Right forelimb (tissue), 1 donor: ENCODE data around the gene ZCCHC2.

Experiments used
- DNase-seq: peaks from one replicate; pipeline ENCODE4 v3.0.0-alpha.2; 2018

ZCCHC2 gene

DNA sequence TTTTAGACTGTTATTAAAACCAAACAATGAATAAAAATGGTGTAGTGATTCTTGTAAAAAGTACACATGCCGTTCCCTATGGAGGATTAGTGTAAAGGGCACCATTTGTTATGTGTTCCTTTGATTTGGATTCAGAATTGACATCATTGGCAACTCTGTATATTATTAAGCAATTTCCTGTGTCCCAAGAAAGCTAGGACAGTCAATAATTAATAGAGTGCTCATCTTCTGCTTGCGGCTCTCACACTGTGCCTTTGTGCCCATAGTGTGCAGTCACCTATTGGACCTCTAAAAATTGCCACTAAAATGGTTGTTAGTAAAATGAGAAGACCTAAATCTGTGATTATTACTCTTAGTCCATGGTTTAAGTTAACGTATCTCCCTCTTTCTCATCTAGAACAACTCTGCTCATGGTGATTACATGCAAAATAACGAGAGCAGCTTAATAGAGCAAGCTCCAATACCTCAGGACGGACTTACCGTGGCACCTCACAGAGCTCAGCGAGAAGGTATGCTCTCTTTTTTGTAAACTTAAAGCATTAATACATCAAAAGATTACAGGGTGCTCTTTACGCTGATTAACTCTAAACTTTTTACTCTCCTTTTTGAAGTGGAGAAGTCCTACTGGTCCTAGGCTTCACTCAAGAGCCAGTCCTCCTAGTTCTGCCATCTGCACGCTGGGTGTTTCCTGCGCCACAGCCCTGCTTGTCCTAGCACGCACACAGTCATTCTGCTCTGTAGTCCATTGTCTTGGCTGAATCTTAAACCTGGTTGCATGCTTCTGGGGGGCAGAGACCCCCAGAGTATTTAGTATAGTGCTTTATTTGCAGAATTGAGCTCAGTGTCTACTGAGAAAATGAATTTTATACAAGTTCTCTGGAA, 16.7 kb downstream of the ZCCHC2 start:
- no peak for DNase-seq

DNA sequence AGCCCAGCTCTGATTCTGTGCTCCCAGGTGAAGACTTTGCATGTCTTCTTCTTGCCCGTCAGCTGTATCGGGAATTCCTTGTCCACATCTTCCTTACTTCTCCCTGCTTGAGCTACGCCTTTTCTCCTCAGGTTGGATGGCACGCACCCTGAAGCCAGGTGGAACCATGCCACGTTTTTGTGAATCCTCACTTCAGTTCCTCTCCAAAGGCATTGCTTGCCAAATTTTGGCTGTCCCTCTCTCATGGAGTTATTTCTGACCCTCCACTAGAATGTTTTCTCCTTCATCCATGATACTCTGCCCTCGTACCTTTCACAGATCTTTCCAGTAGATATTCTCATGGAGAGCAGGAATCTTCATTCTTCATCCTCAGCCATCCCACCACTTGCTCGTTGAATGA, 20.2 kb downstream of the ZCCHC2 start:
- DNase-seq, result no peak

DNA sequence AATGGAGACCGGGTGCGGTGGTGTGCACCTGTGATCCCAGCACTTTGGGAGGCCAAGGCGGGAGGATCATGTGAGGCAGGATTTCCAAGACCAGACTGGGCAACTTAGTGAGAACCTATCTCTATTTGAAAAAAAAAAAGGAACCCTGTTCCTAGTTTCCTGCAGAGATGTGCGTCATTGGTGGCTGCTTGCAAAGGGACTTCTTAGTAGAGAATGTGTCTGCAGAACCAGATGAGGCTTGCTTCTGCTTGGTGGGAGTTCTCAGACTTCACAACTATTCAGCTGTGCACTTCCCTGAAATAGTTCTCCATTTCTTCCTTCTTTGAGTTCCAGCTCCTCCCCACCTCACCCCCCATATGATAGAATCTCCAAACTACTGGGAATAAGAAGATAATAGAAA, 22.3 kb downstream of the ZCCHC2 start:
- no peak for DNase-seq

DNA sequence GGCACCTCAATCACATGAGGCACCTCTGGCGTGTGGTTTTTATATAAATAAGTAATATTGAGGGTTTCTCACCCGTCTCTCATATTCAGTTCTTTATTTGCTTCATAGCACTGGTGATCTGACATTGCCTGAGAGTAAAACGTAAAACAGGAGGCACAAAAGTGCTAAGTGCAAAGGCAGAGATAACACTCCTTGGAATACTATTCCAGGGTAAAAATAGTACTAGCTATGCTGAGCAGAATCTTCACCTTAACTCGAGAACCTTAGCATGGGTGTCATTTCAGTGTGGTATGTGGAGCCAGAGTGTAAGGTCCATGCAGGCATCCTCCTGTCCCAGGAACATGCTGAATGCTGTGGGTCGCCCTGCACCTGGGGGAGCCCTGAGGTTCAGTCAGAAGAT, 26.9 kb downstream of the ZCCHC2 start:
- DNase-seq, result no peak

DNA sequence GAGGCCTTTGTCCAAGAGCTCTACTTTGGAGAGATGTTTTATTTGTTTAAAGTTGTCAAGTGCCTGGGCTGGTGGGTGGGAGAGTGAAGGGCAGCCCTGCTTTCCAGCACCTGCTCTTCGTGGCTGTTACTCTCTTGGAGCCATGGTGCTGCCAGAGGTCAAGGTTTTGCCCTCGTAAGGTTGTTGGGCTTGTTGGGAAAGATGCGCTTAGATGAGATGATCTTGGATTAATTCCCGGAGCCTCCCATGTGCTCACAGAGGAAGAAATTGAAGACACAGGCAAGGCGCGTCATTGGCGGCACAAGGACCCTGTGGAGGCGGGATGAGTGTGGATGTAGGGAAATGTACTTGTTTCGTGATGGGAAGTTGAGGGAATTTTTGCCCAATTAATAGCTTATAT, 27.9 kb downstream of the ZCCHC2 start:
- no peak for DNase-seq

DNA sequence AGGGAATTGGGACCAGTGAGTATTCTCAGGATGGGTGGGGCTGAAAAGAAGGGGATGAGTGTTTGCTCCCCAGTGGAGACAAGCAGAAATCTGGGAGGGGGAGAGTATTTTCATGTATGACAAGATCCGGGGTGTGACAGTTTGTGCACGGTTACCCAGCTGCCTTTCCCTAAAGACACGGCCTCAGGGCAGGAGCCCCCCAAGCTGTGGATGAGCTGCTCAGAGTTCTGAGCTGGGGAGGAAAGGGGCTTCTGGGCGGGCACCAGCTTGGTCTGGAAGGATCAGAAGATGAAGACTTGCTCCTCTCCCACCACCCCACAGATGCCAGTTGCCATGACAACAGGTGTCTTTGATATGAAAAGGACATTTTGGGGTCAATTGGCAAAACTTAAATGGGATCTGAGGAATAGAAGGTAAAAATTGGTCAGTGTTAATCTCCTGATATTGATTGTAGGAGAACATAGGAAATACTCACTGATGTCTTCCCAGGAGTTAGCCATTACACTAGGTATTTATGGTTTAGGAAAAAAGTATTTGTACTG, 29.2 kb downstream of the ZCCHC2 start:
- no peak for DNase-seq

DNA sequence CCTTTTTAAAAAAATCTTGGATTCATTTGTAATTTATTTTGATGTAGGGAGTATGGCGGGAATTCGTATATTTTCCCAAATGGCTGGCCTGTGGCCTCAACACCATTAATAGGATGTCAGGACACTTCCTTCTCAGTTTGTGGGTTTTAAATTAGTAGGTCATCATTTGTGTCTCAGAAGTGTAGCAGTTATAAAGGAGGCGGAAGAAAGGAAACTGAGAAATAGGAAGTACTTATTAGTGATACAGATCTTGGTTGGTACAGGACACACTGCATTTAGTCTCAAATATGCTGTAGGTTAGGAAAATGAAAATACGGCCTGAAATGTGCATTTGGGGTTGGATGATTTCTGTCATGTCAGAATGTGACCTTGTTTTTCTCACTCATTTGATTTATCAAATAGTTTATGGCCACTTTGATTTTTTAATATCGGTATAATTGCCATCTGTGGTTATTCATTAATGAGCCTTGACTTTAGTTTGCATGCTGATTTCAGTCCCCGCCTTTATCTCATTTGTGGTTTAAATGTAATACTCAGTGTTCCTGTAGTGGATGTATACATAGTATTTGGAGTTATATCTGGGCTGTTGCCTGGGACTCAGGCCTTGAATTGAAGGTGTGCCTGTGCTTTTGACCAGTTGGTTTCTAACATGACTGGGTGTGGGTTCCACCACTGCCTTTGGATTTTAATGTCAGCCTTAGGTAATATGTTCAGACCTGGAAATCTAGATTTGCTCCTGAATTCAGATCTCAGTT, 31.4 kb downstream of the ZCCHC2 start:
- DNase-seq, result no peak

DNA sequence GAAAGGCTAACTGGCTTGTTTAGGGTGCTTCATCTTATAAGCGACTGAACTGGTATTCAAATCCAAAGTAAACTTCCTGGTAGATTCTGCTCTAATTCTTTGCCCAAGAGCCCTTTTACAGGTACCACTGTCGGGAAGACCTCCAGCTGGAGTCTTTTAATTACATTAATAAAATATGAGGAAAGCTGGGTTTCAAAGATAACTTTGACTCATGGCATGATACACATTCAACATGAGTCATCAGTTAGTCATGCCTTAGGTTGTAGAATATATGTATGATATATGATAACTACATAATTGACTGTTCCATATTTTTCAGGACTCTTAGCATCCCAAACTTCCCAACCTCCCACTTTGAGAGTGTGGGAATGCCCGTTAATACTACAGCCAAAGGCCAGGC, 32.3 kb downstream of the ZCCHC2 start:
- no peak for DNase-seq

DNA sequence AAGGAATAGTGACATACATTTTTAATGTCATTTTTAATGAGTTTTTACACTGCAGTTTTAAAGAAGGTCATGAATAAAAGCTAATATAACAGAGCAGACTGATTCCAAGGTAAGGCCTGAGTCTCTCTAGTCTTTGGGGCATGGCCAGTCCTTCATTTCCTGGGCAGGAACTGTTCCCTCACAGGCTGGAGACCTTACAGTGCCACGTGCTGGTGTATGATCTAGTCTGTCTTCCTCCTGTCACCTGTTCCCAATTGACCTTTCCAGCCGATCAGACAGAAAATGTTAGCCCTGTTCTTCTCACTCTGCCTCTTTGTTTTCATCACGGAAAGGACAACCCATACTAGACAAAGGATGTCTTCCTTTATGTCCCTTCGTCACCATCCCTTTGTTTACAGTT, 33.6 kb downstream of the ZCCHC2 start:
- no peak for DNase-seq

DNA sequence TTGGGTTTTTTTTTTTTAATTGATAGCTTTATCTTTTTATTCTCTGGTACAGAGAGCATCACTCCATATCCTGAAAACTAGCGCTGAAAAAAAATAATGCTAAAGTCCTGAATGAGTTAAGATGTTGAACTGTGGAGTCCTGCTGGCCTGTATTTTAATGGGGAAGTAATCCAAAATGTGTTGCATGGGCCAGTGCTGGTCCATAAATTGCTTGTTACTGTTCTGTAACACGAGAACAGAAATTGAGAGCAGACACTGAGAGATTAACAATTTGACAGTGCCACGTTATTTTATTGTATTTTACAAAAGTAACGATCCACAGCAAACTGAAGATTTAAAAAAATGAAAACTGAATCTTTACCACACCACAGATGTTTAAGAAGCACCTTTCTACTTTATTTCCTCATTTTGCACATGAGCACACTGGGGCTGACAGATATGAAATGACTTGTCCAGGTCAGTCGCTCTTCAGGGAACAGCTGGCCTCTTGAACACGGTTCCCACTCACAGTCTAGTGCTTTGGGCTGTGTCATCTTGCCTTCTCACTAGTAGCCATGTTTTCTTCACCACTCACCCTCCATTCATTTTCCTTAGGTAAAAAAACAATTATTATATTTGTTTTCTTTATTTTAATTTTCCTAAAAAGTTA, 35.3 kb downstream of the ZCCHC2 start:
- DNase-seq, result no peak

DNA sequence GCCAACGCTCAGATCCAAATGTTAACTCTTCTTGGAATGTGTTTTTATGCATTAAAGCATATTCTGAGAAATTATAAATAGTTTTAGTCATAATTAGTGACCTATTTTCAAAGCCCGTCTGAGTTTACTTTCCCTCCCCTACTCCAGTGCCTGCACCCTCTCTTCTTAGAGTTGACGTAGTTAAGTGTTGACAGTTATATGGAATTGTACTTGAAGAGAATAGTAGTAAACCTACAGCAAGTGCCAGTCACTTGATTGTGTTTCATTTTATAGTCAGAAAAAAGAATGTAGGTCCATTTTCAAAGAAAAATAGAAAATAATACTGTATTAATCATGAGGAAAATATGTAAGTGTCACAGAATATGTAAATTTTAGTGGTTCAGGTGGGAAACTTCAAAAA, 41.2 kb downstream of the ZCCHC2 start:
- no peak for DNase-seq

DNA sequence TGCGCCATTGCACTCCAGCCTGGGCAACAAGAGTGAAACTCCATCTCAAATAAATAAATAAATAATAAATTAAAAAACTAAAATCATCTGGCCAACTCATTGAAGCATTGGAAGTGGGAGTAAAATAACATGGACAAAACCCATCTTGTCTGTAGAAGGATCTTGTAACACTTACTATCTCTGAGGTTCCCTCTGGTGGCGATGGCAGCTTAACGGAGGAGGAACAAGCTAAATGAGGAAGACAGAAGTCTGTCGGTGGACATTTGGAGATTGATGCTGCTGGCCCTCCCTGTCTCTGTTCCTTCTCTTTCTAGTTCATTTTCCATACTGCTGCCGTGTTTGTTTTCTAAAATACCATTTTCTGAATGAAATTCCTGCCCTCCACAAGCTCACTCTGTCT, 43.4 kb downstream of the ZCCHC2 start:
- no peak for DNase-seq

DNA sequence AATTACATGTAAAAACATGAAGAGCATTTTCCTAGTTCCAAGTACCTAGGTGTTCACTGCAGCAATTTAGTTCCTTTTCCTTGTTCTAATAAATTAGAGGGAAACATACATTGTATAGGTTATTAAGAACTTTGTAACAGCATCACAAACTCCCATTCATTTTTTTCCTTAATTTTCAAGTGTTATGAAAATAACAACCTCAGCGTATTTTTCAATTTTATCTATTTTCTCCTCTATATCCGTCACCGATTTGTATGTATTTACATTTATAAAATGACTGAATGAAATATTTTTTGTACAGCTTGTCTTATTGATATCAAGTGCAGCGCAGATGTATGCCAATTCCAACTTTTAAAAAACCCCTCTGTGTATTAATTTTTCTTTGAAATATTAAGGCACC, 44.0 kb downstream of the ZCCHC2 start:
- no peak for DNase-seq

DNA sequence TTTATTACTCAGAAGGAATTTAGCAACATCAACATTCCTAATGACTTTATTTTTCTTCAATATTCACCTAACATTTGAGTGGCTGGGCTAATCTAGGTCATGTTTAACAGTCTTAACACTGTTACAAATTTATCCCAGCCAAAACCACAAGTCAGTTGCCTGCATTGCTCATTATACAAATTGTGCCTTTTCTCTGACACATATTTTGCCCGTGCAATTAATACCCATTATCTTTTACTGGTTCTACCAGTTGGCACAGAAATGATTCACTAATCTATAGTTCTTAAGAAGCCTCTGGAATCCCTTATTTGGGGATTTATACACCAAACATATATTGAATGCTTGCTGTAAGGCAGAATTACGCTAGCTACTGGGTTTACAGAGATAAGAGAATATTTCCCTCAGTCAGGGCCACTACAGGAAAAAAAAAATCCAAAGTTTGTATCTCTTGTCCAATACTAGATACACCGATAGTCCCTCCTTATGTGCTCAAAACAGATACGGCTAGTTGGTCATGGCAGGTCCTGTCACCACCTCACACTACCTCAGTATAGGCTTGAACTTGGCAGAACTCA, 46.3 kb downstream of the ZCCHC2 start:
- DNase-seq, result no peak

DNA sequence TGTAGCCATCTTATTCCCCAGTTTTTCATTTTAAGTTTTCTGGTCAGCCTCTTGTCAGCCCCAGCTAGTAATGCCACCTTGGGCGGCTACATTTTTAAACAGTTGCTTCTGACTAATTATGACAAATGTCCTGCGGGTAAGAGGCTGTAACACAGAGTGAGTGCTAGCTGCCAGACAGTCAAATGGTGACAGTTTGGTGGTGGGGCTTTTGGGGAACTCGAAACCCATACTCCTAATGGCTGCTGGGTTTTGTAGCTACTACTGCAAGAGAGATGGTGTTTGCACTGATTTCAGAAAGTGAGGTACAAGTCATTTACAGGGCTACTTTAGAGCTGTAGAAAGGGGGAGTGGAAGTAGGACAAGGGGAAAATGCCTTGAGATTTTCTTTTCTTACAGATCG, 48.2 kb downstream of the ZCCHC2 start:
- DNase-seq, result no peak

DNA sequence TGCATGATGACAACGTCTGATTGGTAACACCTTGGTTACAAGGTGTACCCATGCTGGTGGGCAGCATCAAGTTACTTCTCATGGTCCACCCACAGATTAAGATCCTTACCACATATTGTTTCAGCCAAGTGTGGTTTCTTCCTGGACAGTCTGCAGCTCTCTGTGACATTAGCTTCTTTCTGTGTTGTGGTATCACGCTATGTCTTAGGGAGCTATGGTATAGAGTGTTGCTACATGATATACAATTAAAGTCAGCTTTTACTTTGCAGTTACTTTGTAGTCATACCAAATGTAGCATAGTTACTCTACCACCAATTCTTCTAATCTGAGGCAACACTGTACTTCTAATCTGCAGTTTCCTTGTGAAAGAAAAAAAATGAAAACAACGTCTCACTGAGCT, 48.8 kb downstream of the ZCCHC2 start:
- DNase-seq, result no peak

DNA sequence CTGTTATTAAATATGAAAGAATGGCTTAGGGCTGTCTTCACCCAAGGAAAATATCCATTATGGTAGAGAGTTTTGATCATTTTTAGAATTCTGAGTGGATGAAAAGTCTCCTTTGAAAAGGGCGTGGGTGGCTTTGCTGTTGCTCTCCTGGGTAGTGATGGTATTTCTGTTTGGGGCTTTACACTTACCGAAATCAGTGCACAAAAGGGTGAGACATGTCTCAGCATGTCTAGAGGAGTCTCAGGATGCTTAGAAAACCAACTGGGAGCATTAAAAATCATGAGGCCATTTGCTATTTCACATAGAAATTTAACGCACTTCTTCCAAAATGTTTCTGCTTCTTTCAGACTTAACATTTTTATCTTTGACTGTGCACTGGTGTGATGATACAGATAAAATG, 49.6 kb downstream of the ZCCHC2 start:
- DNase-seq, result no peak

DNA sequence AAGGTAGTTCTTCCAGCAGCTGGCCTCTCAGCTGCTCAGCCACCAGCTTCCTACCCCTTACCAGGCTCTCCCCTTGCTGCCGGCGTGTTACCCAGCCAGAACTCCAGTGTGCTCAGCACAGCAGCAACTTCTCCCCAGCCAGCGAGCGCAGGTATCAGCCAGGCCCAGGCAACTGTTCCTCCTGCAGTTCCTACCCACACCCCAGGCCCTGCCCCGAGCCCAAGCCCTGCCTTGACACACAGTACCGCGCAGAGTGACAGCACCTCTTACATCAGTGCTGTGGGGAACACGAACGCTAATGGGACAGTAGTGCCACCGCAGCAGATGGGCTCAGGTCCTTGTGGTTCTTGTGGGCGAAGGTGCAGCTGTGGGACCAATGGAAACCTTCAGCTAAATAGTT, 52.0 kb downstream of the ZCCHC2 start:
- DNase-seq, result no peak

DNA sequence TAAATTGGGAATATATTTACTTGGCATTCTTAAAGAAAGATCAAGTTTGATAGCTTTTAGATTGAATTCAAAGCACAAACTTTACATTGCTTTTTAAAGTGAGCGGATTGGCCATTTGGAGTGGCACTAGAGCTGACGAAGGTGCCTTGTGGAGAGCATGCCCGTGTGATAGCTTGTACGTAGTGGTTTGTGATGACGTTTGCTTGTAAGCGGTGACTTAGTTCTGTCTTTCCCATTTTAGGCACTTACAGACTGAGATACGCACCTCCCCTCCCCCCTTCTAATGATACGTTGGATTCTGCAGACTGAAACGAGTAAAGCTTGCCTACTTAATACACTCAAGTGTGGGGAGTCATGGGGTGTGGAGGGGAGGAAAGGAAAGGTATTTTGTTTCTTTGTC, 53.4 kb downstream of the ZCCHC2 start:
- no peak for DNase-seq

DNA sequence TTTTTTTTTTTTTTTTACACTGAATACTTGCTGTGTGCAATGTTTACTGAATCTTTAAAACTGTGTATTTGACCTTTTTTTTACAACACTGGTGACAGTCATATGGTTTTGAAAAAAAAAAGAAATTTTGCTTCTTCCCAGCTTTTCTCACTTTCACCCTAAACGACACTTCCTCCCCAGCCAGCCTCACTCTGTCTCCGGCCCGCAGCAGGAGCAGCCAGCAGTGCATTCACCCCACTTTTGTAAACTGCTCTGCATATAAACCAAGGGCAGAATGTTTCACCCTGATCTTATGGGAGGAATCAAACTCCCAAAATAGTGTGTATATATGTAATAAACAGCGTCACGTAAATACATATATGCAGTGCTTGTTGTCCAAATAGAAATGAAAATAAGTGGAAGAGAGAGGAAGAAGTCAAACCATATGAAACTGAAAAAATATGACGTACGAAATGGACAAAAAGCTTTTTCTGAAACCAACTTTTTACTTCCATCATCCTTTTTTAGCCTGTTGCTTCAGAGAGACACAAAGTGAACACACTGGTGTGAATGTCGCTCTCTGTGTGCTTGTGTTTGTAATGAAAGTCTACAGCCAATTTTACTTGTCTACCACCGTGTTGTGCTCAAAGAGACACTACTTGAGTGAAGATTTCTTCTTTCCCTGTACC, 54.2 kb downstream of the ZCCHC2 start:
- no peak for DNase-seq

DNA sequence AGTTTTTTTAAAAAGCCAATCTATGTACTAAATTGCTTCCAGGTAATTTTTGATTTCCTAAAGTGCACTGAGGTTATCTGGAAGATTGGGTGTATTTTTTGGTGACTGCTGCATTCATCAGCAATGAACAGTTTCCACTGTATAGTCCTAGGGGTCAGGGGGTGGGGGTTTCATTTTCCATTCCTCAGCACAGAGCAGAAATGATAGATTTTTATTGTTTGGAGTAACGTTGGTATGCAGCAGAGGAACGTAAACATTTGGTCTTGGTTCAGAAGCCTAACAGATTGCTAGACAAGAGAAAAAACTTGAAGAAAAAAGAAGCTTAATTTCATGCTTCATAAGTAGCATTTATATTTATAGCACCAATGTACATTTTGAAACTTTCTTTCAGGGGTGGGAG, 54.9 kb downstream of the ZCCHC2 start:
- no peak for DNase-seq

DNA sequence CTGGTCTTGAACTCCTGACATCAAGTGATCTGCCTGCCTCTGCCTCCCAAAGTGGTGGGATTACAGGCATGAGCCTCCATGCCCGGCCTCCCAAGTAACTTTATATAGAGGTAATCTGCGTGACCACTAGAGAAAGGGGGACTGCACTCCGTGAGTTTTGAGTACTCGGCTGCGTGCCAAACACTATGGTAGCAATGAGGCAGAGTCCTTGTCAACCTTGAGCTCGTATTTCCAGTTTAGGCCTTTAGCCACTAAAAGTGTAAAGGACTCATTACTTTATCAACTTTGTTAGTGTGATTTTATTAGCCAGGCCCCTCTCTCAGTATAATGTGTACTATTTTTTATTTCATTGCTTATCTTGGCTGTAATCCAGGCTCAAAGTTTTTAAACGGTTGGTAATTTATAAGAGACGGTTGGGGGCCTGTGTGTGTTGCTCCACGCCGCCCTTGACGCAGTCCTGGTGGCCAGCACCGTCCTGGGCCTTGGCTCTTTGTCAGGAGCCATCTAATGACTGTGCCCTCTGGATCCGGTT, 56.2 kb downstream of the ZCCHC2 start:
- no peak for DNase-seq
